T-helper 2 cell treated with Interferon-gamma antibody and Interleukin-4, amounts not matched to agents 100 ng/mL and 5 ng/mL, for 36 hours (primary cell): ENCODE measurements around the gene EBF3. TPM values are rescaled to one million over a fixed set of nuclear protein-coding genes. Genes with fewer than 3 reads are reported as not detected.

Experiments used
- intact Hi-C: fragments of 100-400 bp; cut with micrococcal nuclease; formaldehyde crosslinking; loops from one replicate; pipeline ENCODE4 v1.15.1; 2023
- total RNA-seq: library from RNA; stranded (reverse); gene quantifications from 2 replicates; pipeline ENCODE4 v1.2.3, GENCODE V29; 2022

EBF3 gene
- total RNA-seq, 1 donor from 2014 or later: not detected

DNA sequence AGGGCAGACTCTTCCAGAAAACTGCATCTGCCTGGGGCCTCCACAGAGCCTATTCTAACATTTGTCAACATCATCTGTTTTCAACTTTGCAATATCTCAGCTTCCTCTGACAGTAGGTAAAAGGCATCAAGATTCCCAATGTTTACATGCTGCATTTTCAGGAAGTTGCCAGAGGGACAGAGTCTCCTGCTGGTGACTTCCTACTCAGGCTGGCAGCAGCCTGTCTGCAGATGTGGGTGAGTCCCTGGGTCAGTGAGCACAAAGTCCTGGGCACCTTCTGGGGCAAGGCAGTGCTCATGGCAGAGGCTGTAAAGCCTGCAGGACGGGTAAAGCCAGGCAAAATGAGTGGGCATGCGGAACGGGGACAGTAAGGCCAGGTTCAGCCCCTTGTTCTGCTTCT lies 69.4 kb downstream of the EBF3 start:
- intact Hi-C loops: no loop called here

DNA sequence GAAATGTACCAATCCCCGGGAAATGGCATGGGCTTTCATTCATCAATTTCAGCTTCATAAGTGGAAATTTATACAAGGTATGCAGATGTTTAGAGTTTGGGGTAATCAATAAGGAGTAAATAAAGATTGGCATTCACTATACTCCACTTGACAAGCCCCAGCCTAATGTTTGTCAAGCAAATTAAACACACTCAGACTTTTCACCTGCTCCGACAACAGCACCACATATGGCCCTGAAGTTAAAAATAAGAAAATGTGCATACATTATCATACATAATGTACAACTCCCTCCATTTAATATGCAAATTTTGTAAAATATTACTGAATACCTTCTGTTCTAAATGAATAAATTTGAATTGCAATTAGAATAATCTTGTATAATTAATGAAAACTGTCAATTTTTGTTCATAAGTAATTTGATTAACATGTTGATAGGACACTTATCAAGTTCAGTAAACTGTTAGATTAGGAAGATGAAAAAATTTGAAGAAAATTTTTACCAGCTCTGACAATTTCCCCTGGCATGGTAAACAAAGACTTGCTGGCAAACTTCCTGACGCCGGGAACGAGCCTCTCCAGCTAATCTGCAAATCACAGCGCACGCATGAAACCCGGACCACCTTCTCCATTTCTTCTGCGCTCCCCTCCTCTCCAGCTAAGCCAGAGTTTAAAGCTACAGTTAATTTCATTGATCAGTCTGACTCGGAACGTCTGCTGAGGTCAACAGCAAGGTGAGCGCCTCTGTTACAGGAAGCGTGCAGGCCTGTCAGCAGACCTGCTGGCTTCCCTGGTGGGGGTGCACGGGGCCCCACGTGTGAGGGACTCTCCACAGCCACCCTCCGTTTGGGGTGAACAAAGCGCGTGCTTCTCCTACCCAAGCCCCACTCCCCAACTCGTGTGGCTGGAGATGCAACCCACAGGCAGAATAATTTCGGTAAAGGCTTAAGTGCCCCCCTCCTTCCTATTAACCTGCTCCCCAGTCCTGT lies 70.7 kb downstream of the EBF3 start:
- intact Hi-C loops: no loop called here

DNA sequence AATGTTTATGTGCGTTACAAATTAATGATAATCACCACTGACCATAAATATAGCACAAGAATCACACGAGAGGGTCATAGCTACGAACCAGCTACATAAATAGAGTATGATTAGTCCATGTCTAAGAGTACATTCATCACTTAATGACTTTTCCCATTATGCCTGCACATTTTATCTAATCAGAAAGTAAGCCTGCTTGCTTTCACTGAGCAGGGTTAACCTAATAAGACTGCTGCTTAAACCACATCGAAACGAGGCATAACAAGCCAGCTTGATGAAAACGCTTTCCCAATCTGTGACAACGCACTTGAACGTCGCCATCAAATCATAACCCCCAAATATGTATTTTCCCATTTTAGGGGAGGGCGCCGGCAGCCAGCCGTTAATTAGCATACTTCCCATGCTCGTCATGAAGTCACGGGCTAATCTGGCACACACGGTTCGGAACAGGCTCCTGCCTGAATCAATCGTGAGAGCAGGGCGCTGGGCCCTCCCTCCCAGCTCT lies 71.5 kb downstream of the EBF3 start:
- intact Hi-C loops: no loop called here

DNA sequence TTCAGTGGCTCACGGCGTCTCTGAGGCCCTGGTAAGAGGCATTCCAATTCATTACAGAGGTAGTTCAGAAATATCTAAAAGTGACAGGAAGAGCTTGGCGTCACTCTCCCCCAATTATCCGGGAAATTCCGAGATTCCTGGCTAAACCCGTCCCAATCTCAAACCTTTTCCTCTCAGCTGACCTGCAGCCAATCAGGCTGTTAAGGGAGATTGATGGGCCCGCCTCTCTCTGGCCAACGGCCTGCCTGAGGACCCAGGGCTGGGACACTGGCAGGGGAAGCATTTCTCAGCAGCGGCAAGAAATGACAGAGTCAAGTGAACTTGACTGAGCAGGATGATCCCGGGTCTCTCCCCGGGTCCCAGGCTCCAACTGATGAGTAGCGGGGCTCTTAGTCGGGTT lies 72.3 kb downstream of the EBF3 start:
- intact Hi-C loops: no loop called here

DNA sequence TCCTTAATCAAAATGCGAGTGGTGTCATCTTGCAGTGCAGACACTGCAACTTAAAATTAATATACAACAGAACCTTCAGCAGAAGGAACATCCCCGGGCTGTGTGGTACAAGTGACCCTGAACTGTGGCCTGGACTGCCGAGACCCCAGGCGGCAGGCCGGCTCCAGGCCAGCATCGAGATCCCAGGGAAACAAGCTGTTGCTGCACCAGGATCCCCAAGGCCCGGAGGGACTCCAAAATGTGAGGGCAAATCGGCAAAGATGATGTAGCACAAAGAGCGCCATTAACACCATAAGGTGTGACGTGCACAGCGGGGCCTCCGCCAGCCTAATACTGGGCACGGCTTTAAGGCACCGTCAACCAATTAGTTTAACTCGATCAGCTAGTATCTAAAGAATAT lies 73.9 kb downstream of the EBF3 start:
- intact Hi-C loops: no loop called here

DNA sequence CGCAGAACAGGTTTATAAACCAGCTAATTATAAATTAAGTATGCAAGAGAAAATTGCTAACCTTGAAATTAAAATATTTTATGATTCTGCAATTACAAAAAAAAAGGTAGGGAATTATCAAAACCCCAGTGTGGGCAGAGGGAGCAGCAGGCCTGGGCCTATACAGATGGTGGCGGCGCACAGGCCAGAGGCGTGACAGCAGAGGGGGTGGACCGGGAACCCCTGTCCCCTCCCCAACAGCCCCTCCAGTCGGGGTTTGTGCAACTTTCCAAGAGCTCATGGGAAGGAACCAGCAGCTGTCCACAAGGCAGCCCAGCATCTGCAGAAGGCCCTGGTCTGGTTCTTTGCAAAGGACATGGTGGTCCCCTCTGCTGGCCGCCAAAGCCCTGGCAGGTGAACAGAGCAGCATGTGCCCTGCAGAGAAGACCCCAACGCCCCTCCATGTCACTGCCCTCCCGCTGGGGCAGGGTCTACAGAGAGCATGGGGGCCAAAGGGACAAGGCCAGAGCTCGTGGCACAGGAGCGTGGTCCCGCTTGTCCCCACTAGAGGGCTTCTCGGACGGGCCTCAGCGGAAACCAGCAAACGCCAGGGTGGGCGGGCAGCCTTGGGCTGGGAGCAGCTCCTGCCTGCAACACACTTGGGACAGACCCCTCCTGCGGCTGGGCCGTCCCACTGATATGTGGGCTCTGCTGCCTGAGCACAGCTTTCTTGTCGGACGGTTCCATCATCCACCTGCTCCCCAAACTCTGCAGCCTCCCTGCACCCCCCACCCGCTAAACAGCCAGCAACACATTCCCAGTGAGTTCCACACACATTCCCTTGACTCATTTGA lies 75.1 kb downstream of the EBF3 start:
- intact Hi-C loops: loop anchor here (5.0 kb wide), 1 partner anchor 288 kb away; no protein-coding TSS in a partner anchor

DNA sequence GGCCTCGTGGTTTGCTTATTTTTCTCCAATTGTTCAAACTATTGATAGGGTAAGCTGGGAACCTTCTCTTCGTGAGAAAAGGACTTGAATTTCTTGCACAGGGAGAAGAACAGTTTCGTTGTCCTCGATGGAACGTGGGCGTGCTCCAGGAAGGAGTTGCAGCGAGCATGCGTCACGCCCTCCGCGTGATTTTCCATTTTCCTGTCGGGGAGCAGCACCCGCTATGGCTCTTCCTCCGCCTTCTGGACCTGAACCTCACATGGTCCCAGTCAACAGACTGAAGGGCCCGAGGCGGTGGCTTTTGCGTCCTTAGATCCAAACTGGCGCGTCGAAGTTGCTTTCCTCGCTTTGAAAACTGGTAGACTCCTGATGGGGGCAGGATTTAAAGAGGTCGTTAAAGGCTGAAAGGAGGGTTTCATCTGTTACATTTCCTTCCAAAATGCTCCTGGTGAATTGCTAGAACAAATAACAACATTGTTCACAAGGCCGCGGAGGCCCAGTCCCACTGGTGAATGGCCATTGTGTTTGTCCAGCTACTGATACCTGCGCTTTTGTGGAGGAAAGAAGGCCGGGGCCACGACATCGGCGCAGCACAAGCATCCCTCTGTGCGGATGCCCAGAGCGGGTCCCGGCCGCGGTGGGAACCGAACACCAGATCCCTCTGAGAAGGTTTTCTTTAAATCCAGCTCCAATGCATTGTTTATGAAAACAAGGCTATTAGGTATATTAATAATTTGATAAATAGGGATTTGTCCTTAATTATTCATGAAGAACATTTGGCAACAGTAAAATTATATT lies 75.9 kb downstream of the EBF3 start:
- intact Hi-C loops: loop anchor here (5.0 kb wide), 1 partner anchor 289 kb away; no protein-coding TSS in a partner anchor

DNA sequence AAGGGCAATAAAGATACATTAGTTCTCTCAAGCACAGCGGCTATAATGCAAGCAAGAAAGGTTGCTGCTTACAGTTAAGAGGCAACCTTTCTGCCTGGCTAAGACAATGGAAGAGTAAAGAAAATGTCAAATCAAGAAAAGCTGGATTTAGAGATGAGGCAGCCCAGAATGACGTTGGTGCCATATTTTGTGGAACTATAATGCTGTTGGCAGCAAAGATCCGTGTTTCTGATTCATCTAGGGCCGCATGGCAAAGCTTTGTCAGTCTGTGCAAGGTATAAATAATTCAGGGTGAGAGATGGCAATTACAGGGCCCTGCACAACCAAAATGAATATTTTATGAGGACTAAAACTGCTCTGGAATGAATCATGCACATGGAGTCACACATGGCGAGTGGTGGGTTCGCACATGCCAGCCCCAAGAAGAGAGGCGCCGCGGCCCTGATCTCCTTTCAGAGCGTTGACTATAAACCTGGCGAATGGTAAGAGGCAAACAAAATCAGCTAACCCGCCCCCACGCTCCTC lies 76.6 kb downstream of the EBF3 start:
- intact Hi-C loops: loop anchor here (5.0 kb wide), 1 partner anchor 290 kb away; no protein-coding TSS in a partner anchor

DNA sequence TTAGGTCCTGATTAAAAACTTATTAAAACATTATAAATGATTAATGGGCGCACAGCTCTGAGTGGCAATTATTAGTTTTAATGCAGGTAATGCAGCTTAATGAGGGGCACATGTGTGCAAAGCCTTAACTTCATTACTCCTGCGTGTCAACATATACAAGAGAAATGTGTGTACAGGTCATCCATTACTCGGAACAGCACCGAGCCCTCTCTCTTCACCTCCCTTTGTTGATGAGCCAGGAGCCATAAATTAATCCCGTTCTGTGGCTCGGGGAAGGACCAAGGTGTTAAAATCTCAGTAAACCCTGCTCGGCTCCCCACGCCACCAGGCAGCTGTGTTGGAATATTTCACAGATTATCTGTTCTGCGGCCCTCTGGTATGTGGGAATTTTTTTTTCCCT lies 77.8 kb downstream of the EBF3 start:
- intact Hi-C loops: loop anchor here (5.0 kb wide), 1 partner anchor 291 kb away; no protein-coding TSS in a partner anchor

DNA sequence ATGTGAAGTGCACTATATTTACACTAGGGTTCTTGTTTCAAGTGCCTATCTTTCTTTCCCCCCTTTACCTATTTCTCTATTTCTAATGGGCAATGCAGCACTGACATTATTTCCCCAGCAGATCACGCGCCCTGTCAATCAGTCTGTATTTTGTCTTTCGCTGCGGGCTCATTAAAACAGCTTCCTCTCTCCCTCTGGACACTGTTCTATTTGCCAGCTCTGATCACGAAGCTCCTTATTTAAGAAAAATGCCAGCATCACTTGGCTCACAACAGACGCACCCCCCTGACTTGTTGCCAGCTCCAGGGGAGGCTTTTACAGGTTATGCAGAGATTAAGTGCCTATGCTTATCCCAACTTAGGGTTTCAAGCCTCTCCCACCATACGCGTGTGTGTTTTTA lies 78.5 kb downstream of the EBF3 start:
- intact Hi-C loops: loop anchor here (5.0 kb wide), 1 partner anchor 292 kb away; no protein-coding TSS in a partner anchor

DNA sequence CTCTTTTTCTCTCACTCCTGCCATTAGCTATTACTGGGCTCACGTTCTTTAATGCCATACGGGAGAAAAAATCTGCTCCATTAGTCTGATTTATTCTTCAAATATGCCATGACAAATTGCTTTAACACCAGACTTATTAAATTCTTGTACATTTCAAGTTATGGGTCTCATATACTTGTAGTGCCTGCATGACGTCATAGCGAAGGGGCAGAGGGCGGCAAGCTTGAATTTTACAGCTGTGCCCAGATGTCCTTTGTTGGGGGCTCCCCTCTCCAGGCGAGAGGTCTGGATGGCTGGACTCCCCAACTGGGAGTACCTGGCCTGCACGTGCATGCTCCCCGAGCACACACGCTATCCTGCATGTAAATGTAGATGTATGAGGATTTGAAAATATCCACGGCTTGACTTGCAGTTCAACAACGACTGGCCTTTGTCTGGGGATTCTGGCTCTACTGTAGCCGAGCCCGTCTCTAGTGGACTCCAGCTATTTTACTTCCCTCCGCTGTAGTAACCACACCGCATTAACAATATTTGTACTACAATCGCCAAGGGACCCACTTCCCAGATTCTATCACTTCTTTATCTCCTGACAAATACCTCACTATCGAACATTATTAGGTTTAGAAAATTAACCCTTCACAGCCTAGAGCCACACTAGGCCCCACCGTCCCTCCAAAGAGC lies 79.5 kb downstream of the EBF3 start:
- intact Hi-C loops: loop anchor here (5.0 kb wide), 1 partner anchor 293 kb away; no protein-coding TSS in a partner anchor

DNA sequence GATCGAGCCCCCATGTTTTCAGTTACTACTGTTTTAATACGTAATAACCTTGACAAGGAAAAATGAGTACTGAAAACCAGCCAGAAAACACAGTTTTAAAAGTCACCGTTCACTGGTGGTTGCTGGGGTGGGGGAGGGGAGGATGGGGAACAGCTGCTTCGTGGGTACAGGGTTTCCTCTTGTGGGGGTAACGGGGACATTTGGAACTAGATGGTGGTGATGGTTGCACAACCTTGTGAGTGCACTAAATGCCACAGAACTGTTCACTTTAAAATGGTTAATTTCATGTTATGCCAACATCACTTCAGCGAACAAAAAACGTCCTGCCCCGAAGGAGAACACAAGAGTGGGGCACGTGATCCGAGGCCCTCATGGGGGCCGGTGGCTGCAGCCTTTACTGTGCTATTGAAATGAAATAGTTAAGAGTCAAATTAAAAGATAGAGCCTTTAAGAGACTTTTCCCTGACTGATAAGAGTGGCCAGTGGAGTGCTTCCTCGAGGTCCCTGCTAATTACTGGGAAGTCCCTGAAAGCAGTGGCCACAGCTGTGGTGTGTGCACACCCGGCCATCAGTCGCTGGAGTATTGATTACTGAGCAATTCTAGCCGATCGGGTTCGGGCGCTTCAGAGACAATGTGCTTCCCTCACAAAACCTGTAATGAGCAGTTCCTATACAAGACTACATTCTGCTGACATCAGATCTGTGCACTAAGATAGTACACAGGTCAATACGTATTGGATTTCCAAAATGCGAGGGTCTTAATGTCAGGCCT lies 80.3 kb downstream of the EBF3 start:
- intact Hi-C loops: no loop called here

DNA sequence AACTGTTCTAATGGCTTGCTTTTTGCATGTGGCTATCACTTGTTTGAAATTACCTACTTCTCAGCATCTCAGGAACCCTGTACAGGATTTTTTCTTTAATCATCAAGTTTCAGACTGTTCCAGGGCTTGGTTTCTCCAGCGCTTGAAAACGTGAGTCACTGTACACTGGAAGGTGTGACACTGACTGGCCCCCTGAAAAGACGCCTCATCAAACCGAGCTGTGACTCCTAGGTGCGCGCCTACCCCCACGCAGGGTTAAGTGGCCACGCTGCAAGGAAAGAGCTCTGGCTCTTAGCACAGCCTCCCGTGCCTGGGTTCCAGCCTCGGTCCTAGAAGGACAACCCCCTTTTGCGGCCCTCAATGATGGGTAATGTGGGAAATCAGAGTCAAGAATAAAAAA lies 81.0 kb downstream of the EBF3 start:
- intact Hi-C loops: no loop called here

DNA sequence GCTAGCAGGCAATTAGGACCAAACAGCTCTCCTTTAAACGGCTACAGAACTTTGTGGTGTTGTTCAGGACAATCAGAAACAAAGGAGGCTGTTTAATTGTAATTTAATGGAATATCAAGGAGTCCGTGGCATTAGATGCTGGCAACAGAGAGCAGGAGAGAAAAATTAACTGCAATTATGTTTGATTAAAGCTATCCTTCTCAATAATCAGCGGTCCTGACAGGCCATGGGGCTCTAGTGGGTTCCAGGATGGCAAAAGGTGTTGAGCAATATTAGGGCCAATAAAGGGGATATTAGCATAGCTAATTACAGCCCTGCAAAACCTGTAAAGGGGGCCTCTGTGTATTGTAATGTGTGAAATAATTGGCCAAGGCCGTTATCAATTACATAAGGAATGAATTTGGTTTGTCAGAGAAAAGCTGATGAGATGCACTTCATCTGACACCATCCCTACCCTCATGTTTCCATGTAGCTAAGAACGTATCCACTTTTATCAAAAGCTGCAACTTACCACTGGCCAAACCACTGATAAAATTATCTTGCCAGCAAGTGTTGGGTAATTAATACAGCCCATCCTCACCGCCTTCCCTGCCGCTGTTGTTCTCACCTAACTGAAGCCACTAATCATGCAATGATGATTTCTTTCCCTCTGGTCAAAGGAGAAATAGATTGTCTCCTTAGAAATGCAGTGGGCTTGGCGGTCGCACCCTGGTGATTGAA lies 81.6 kb downstream of the EBF3 start:
- intact Hi-C loops: no loop called here

DNA sequence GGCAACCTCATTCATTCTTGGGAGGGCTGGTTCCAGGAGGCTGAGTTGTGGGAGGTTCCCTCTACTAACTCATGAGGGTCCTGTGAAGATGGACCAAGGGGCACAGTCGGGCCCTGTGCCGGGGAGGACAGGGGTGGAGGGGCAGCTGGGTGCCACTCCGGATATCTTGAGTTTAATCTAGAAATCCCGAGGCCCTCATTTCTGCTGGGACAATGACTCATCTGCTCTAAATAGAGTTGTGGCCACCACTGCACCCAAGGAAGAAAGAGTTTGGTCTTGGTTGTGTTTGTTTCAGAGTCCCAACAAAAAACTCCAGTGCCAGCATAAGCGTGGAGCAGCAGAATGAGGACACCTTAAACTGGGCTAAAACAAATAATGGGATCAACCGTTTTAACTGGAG lies 82.4 kb downstream of the EBF3 start:
- intact Hi-C loops: no loop called here

DNA sequence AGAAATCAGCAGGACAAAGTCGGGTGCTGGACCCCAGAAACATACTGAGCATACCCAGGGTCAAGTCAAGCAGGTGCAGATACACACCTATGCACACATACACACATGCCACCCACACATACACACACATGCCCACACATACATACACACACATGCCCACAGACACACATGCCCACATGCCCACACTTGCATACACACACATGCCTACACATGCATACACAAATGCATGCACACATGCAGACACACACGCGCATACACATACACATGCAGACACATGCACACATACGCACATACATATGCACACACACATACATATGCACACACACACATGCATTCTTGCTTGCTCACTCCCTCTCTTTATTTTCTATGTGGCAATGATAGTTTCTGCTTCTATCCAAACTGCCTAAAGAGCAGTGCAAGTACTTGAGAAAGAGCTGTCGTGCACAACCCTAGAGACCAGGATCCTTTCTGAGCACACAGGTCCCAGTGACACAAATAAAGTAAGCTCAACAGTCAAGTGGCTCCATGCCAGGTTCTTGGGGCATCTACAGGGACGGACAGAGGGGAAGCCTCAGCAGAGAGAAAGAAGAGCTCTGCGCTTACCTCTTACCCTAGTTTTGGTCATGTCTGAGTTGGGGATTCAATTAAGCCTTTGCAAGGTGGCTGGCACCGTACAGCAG lies 83.7 kb downstream of the EBF3 start:
- intact Hi-C loops: no loop called here

DNA sequence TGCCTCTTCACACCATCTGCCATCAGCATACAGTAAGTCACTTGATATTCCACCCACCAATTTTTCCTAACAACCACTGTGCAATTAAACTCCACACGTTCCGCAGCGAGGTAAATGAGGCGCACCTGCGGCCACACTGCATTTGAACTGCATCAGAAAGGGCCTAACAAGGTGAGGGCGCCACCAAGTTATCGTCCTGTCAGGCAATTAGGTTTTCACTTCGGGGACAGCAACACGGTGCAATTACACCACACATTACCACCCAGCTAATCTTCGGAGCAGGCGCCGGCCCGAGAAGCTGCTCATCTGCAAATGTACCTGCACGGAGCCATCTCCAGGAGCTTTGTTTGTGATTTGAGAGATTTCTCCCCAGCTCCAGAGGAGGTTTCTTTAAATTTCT lies 84.4 kb downstream of the EBF3 start:
- intact Hi-C loops: loop anchor here (5.0 kb wide), 1 partner anchor 248 kb away; no protein-coding TSS in a partner anchor

DNA sequence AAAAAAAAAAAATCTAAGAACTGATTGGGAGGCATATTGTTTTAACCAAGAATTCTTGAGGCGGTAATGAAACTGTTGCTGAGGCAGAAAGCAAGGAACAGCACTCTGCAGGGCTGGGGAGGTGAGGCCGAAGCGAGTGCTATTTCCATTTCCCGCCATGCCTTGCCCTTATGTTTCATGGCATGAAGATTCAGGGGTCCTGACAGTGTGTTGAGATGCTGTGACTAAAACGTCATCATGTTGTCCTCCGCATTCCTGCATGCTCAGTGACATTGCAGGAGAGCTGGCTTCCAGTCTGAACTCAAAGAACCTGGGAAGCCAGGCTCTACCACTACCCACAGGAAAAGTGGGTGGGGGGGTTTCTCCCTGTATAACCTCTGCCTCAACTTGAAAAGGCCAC lies 85.2 kb downstream of the EBF3 start:
- intact Hi-C loops: loop anchor here (5.0 kb wide), 1 partner anchor 248 kb away; no protein-coding TSS in a partner anchor
